ENCODE measurements around the gene HOXB2.

HOXB2 gene

DNA sequence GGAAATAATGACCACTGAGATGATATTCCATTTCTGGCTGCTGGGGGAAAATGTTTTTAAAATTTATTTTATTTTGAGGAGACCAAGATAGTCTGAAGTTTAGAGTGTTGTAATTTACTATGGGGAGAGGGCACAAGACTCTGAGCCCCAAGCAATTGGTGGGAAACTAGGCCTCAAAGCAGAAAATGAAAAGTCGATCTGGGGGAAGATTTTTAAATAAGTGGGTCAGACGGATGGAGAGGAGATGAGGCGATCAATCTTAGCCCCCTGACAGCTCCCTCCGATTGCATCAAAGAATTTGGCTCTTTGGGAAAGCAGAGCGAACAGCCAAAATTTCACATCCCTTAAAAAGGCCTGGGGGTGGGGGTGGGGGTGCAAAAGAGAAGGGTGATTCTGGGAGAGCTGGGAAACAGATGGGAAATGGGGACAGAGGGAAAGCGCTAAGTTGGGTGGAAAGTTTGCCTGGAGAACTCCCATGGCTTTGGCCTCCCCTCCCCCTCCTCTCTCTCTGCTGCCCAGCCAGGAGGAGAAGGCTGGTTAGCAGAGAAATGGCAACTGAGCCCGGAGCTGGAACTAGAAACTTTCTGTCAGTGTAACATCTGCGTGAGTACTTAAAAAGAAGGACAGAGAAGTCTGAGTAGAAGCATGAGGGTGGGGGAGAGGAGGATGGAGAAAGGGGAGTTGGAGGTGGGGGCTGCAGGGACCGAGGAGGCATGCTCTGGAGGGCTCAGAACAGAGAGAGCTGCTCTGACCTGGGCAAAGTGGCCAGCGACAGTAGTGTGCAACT, 1.4 kb upstream of the HOXB2 start:
- DNase-seq (ENCODE audit: low spot score) (no peak), ATAC-seq (ENCODE audit: low read depth) (no peak)
- H3K4me3 ChIP-seq (ENCODE audit: severe bottlenecking), result no peak overlapping the region
- no peaks in the 10 kb centered on the region for H3K9me3 ChIP-seq (ENCODE audit: severe bottlenecking)
- no peaks in the 10 kb centered on the region for H3K4me1 ChIP-seq (ENCODE audit: insufficient read depth, poor library complexity, severe bottlenecking)
- TF ChIP-seq, protein P1, sequence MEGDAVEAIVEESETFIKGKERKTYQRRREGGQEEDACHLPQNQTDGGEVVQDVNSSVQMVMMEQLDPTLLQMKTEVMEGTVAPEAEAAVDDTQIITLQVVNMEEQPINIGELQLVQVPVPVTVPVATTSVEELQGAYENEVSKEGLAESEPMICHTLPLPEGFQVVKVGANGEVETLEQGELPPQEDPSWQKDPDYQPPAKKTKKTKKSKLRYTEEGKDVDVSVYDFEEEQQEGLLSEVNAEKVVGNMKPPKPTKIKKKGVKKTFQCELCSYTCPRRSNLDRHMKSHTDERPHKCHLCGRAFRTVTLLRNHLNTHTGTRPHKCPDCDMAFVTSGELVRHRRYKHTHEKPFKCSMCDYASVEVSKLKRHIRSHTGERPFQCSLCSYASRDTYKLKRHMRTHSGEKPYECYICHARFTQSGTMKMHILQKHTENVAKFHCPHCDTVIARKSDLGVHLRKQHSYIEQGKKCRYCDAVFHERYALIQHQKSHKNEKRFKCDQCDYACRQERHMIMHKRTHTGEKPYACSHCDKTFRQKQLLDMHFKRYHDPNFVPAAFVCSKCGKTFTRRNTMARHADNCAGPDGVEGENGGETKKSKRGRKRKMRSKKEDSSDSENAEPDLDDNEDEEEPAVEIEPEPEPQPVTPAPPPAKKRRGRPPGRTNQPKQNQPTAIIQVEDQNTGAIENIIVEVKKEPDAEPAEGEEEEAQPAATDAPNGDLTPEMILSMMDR (IDR thresholded peaks at IDR 0.05; ENCODE audit: poor library complexity, severe bottlenecking), result no peak
- H3K36me3 ChIP-seq (ENCODE audit: low read depth), result peaks cover 16% of the 10 kb centered on the region
- H3K27me3 ChIP-seq (ENCODE audit: insufficient read depth, poor library complexity, severe bottlenecking), result no peaks in the 10 kb centered on the region
- H3K27ac ChIP-seq (ENCODE audit: poor library complexity, severe bottlenecking), result no peak overlapping the region

DNA sequence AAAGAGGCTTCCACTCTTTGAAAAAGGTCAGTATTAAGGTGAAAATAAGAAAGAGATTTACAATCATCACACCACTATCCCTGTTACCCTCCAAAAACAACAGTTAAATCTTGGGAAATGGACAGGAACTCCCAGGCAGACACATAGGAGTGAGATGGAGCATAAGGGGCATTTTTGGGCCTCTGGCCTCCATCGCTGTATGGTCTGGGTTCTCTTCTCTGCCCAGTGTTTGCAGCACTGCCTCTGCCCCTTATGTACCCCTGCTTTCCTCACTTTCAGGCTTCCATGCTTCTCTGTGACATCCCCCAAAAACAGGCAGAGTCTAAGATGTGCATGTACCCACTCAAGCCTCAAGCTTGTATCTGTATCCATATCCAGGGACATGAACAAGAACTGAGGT, 630 bp upstream of the HOXB2 start:
- Histone ChIP-seq H3K27ac (ENCODE audit: poor library complexity, severe bottlenecking) (no peak overlapping the region), H3K9me3 (ENCODE audit: severe bottlenecking) (no peaks in the 10 kb centered on the region), H3K36me3 (ENCODE audit: low read depth) (peaks cover 14% of the 10 kb centered on the region), H3K27me3 (ENCODE audit: insufficient read depth, poor library complexity, severe bottlenecking) (peaks cover 3% of the 10 kb centered on the region), H3K4me1 (ENCODE audit: insufficient read depth, poor library complexity, severe bottlenecking) (no peaks in the 10 kb centered on the region), H3K4me3 (ENCODE audit: severe bottlenecking) (no peak overlapping the region)
- DNase-seq (ENCODE audit: low spot score) (no peak), ATAC-seq (ENCODE audit: low read depth) (no peak)
- TF ChIP-seq, protein P1 (IDR thresholded peaks at IDR 0.05; ENCODE audit: poor library complexity, severe bottlenecking), result no peak

DNA sequence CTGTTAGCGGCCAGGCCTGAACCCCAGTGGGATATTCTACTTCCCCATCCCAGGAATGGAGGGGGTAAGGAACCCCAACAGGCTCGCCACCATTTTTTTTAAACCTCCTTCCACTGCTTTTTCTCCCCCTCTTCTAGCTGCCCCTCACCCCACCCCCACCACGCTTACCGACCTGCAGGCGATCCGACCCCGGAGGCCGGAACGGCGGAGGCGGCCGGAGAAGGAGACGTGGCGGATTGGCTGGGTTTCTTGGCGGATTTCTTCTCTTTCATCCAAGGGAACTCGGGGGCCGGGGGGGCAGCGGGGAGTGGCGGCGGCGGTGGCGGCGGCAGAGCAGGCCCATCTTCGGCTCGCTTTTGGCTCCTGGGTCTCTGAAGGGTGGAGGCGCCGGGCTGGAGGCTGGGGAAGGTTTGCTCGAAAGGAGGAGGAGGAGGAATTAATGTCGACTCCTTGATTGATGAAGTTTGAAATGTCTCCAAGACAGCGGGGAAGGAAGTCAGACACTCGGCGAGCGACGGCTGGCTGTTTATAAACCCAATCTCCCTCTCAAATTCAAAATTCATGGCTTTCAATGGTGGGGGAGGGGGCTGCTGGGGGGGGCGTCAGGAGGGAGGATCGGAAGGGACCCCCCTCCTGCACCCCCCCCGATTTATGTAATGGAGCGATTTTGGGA, 424 bp downstream of the HOXB2 start:
- Histone ChIP-seq H3K4me1 (ENCODE audit: insufficient read depth, poor library complexity, severe bottlenecking) (no peaks in the 10 kb centered on the region), H3K27ac (ENCODE audit: poor library complexity, severe bottlenecking) (no peak overlapping the region), H3K36me3 (ENCODE audit: low read depth) (peaks cover 8% of the 10 kb centered on the region), H3K27me3 (ENCODE audit: insufficient read depth, poor library complexity, severe bottlenecking) (peaks cover 3% of the 10 kb centered on the region), H3K4me3 (ENCODE audit: severe bottlenecking) (no peak overlapping the region), H3K9me3 (ENCODE audit: severe bottlenecking) (no peaks in the 10 kb centered on the region)
- DNase-seq (ENCODE audit: low spot score), result no peak
- no peak for ATAC-seq (ENCODE audit: low read depth)
- TF ChIP-seq, protein P1 (IDR thresholded peaks at IDR 0.05; ENCODE audit: poor library complexity, severe bottlenecking), result no peak

DNA sequence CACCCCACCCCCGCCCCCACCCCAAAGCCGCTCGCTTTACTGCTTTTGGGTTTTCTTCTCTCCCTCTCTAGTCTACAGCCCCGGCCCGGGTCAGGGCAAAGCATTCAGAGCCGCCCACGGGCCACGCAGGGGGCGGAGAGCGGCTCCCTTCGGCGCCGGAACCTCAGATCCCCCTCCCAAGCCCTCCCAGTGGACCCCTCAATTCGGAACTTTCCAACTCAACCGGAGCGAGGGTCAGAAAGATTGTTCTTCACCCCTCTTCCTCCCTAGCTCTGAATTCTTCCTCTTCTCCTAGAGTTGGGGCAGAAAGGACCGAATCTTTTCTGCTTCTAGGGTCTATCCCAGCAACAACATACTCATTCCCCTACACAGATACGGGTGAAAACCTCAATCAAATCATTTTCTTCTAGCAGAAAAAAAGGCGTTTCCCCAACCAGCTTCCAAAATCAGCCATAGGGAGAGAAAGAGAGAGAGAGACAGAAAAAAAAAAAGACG, 1.0 kb downstream of the HOXB2 start:
- DNase-seq (ENCODE audit: low spot score) (no peak), ATAC-seq (ENCODE audit: low read depth) (no peak)
- Histone ChIP-seq H3K27ac (ENCODE audit: poor library complexity, severe bottlenecking) (no peak overlapping the region), H3K9me3 (ENCODE audit: severe bottlenecking) (no peaks in the 10 kb centered on the region), H3K4me1 (ENCODE audit: insufficient read depth, poor library complexity, severe bottlenecking) (no peaks in the 10 kb centered on the region), H3K36me3 (ENCODE audit: low read depth) (peaks cover 4% of the 10 kb centered on the region), H3K4me3 (ENCODE audit: severe bottlenecking) (no peak overlapping the region), H3K27me3 (ENCODE audit: insufficient read depth, poor library complexity, severe bottlenecking) (peaks cover 3% of the 10 kb centered on the region)
- TF ChIP-seq, protein P1 (IDR thresholded peaks at IDR 0.05; ENCODE audit: poor library complexity, severe bottlenecking), result no peak
